GM12892 (cell line): Measurements from ENCODE around the gene NXPH3.
"Not testable (repeated sequence)": the region's sequence is repeated elsewhere in the genome, so short reads cannot be mapped to it uniquely, and the experiment has no call there.

ENCODE experiments used
- DNase-seq: peaks from one replicate; pipeline ENCODE4 v3.0.0; 2011; ENCODE audit not compliant: insufficient read length
- FAIRE-seq: peaks from 2 replicates; lab custom pipeline; 2011; peaks lifted over from hg19 to GRCh38; lab: Jason Lieb, UNC
- POLR2A ChIP-seq: IDR thresholded peaks from 2 replicates; pipeline ENCODE4 v1.6.1; 2011; ENCODE audit warnings: low read depth, low read length, control low read depth
- POLR2AphosphoS5 ChIP-seq: IDR thresholded peaks from 2 replicates; pipeline ENCODE4 v1.6.1; 2011; ENCODE audit warnings: low read depth, low read length, control low read depth
- TAF1 ChIP-seq: IDR thresholded peaks from 2 replicates; pipeline ENCODE4 v1.6.1; 2011; ENCODE audit warnings: low read depth, mild to moderate bottlenecking, control low read depth, low read length, borderline replicate concordance

Gene NXPH3

GRCh38 chr17:49548506-49549310 is 27.0 kb upstream of the NXPH3 start:
- FAIRE-seq, result peak; percentile 5
- TF ChIP-seq TAF1 (no peak), POLR2AphosphoS5 (no peak), POLR2A (no peak)
- no peak for DNase-seq

GRCh38 chr17:49549311-49549605 is 26.4 kb upstream of the NXPH3 start:
- TF ChIP-seq TAF1 (no peak), POLR2A (no peak), POLR2AphosphoS5 (no peak)
- FAIRE-seq (no peak), DNase-seq (no peak)

GRCh38 chr17:49549691-49550678 is 25.7 kb upstream of the NXPH3 start:
- no peak for DNase-seq
- no peak for FAIRE-seq
- TF ChIP-seq POLR2AphosphoS5 (no peak), POLR2A (no peak), TAF1 (no peak)

- DNase-seq, FAIRE-seq: not testable (repeated sequence)
Observed at GRCh38 chr17:49550764-49551163, 24.9 kb upstream of the NXPH3 start.

GRCh38 chr17:49551221-49552069 is 24.2 kb upstream of the NXPH3 start:
- no peak for DNase-seq
- FAIRE-seq, result no peak
- TF ChIP-seq POLR2A (no peak), POLR2AphosphoS5 (no peak), TAF1 (no peak)

- no peak for DNase-seq
- TF ChIP-seq POLR2A, result no peak
- no peak for TF ChIP-seq POLR2AphosphoS5
- no peak for TF ChIP-seq TAF1
- FAIRE-seq, result no peak
Observed at GRCh38 chr17:49552070-49552751, 23.5 kb upstream of the NXPH3 start.

- no peak for TF ChIP-seq POLR2A
- TF ChIP-seq TAF1, result no peak
- no peak for TF ChIP-seq POLR2AphosphoS5
- FAIRE-seq (no peak), DNase-seq (no peak)
Observed at GRCh38 chr17:49553676-49554335, 21.9 kb upstream of the NXPH3 start.

GRCh38 chr17:49554694-49555494 is 20.8 kb upstream of the NXPH3 start:
- TF ChIP-seq POLR2A, result no peak
- no peak for TF ChIP-seq TAF1
- TF ChIP-seq POLR2AphosphoS5, result no peak
- DNase-seq (no peak), FAIRE-seq (no peak)

GRCh38 chr17:49555495-49556222 is 20.0 kb upstream of the NXPH3 start:
- DNase-seq (no peak), FAIRE-seq (no peak)
- TF ChIP-seq TAF1 (no peak), POLR2AphosphoS5 (no peak), POLR2A (no peak)
